Breast epithelium (tissue), 4 donors: Measurements from ENCODE around the gene RFNG. TPM values are rescaled to one million over a fixed set of nuclear protein-coding genes. Genes with fewer than 3 reads are reported as not detected.

Experiments
- DNase-seq, 2 donors: peaks; one replicate each; pipeline ENCODE4 v3.0.0-alpha.2; 2019; ENCODE audit warnings: low spot score in 2 of 2
- H3K27ac ChIP-seq, 2 donors: fragments of 200-600 bp; sonication (generic) in 1 of 2; one replicate each; pipeline ENCODE4 v1.5.1; 2016 to 2019; ENCODE audit warnings: mild to moderate bottlenecking in 1 of 2
- H3K27me3 ChIP-seq, 2 donors: fragments of 200-600 bp; sonication (generic) in 1 of 2; one replicate each; pipeline versions ENCODE4 v1.5.1 to v1.6.0; 2017 to 2019; ENCODE audit warnings: control low read depth in 1 of 2, mild to moderate bottlenecking in 1 of 2
- H3K36me3 ChIP-seq: fragments of 200-600 bp; one replicate; pipeline ENCODE4 v1.5.1; 2019
- H3K4me1 ChIP-seq, 2 donors: fragments of 200-600 bp; sonication (generic); one replicate each; pipeline ENCODE4 v1.5.1; 2016 to 2019; ENCODE audit warnings: control low read depth in 1 of 2
- H3K4me3 ChIP-seq, 3 donors: fragments of 200-600 bp; sonication (generic); 1 replicate in 2 of 3; 2 replicates in 1 of 3; pipeline ENCODE4 v1.5.1; 2016 to 2019; ENCODE audit warnings: mild to moderate bottlenecking in 3 of 3, moderate library complexity in 2 of 3
- H3K9me3 ChIP-seq, 2 donors: fragments of 200-600 bp; sonication (generic) in 1 of 2; one replicate each; pipeline ENCODE4 v1.5.1; 2016 to 2019; ENCODE audit warnings: control low read depth in 1 of 2
- CTCF ChIP-seq, 3 donors: fragments of 450-650 bp; IDR thresholded peaks; one replicate each; pipeline ENCODE4 v1.5.1; 2016 to 2017; ENCODE audit warnings: antibody characterized with exemption in 3 of 3, mild to moderate bottlenecking in 3 of 3, moderate library complexity in 3 of 3
- POLR2A ChIP-seq: fragments of 450-650 bp; IDR thresholded peaks from one replicate; pipeline ENCODE4 v1.6.1; 2016; ENCODE audit warnings: antibody characterized with exemption, mild to moderate bottlenecking, moderate library complexity
- POLR2AphosphoS5 ChIP-seq, 3 donors: sonication (generic); formaldehyde crosslinking; IDR thresholded peaks; one replicate each; pipeline ENCODE4 v1.6.1; 2017; ENCODE audit warnings: antibody characterized with exemption in 3 of 3
- intact Hi-C: fragments of 100-400 bp; cut with DNase I; formaldehyde crosslinking; loops from one replicate; pipeline ENCODE4 v1.15.1; 2023; ENCODE audit warnings: low total_unique reads
- total RNA-seq, 3 donors: library from RNA; depleted of rRNA; stranded (reverse); fragments of >200 nt; gene quantifications; one replicate each; pipeline ENCODE4 v1.1.0, GENCODE V29; 2016

RFNG gene
- total RNA-seq, 3 donors from 2014 or later: 30.5 to 49.4 (median 31.8) TPM

DNA sequence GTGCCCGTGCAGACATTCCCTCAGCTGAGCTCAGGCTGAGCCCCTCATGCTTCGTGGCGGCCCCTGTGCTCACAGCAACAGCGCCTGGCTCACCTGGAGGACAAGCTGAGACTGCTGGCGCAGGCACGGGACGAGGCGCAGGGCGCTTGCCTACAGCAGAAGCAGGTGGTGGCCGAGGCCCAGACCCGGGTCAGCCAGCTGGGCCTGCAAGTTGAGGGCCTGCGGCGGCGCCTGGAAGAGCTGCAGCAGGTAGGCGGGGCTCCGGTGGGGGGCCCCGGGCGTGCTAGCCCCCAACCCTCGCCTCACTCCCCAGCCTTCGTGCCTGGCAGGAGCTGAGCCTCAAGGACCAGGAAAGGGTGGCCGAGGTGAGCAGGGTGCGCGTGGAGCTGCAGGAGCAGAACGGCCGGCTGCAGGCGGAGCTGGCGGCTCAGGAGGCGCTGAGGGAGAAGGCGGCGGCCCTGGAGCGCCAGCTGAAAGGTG, 21.6 kb downstream of the RFNG start:
- H3K9me3 ChIP-seq: no peaks in the 10 kb centered on the region
- no peaks in the 10 kb centered on the region for H3K36me3 ChIP-seq
- intact Hi-C loops: loop anchor here (5.0 to 10.0 kb wide), 2 partner anchors 55 to 122 kb away; no protein-coding TSS in a partner anchor
- peak overlapping the region; percentile 30 to 90 (median 59) for H3K4me3 ChIP-seq
- TF ChIP-seq POLR2A (no peak), CTCF (IDR thresholded peaks at IDR 0.05) (no peak), POLR2AphosphoS5 (IDR thresholded peaks at IDR 0.05) (no peak)
- peaks cover 4 to 5% of the 10 kb centered on the region in 2 donors for H3K4me1 ChIP-seq
- DNase-seq: no peak
- H3K27ac ChIP-seq: no peak overlapping the region
- no peaks in the 10 kb centered on the region for H3K27me3 ChIP-seq

DNA sequence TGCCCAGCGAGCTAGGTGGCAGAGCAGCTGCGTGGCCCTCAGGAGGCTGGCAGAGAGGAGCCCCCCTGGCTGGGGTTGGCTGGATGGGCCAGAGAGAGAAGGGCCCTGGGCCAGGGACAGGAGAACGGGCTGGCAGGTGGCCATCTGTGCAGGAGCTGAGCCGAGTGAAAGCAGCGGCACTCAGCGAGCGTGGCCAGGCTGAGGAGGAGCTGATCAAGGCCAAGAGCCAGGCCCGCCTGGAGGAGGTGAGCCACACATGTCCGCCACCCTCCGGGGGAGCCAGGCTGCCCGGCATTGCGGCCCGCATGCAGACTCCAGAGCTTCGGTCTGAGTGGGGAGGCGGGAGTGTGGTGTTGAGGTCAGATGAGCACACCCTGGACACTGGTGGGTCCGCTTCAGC, 22.2 kb downstream of the RFNG start:
- Histone ChIP-seq H3K9me3 (no peaks in the 10 kb centered on the region), H3K36me3 (no peaks in the 10 kb centered on the region), H3K4me3 (no peak overlapping the region), H3K27ac (no peak overlapping the region), H3K4me1 (peaks cover 5% of the 10 kb centered on the region in 2 donors), H3K27me3 (no peaks in the 10 kb centered on the region)
- DNase-seq: no peak
- TF ChIP-seq POLR2A (no peak), CTCF (IDR thresholded peaks at IDR 0.05) (no peak)
- intact Hi-C loops: no loop called here

GRCh38 chr17:82028966-82029365, 22.6 kb downstream of the RFNG start:
- no peak overlapping the region for H3K27ac ChIP-seq
- intact Hi-C loops: no loop called here
- DNase-seq: no peak
- H3K9me3 ChIP-seq: no peaks in the 10 kb centered on the region
- TF ChIP-seq CTCF (IDR thresholded peaks at IDR 0.05) (no peak), POLR2AphosphoS5 (IDR thresholded peaks at IDR 0.05) (no peak), POLR2A (no peak)
- H3K4me1 ChIP-seq: peaks cover 5 to 9% of the 10 kb centered on the region in 2 donors
- H3K27me3 ChIP-seq: no peaks in the 10 kb centered on the region
- H3K4me3 ChIP-seq: no peak overlapping the region
- no peaks in the 10 kb centered on the region for H3K36me3 ChIP-seq

GRCh38 chr17:82028246-82028645, 23.4 kb downstream of the RFNG start:
- intact Hi-C loops: no loop called here
- no peaks in the 10 kb centered on the region for H3K27me3 ChIP-seq
- no peak overlapping the region for H3K27ac ChIP-seq
- no peaks in the 10 kb centered on the region for H3K36me3 ChIP-seq
- no peak for TF ChIP-seq CTCF (IDR thresholded peaks at IDR 0.05)
- no peak for TF ChIP-seq POLR2AphosphoS5 (IDR thresholded peaks at IDR 0.05)
- no peak for TF ChIP-seq POLR2A
- H3K4me1 ChIP-seq: peaks cover 5 to 11% of the 10 kb centered on the region in 2 donors
- no peaks in the 10 kb centered on the region for H3K9me3 ChIP-seq
- H3K4me3 ChIP-seq: no peak overlapping the region
- DNase-seq: no peak

- intact Hi-C loops: no loop called here
- Histone ChIP-seq H3K27me3 (no peaks in the 10 kb centered on the region), H3K4me1 (peaks cover 11 to 26% of the 10 kb centered on the region in 2 donors), H3K9me3 (no peaks in the 10 kb centered on the region), H3K36me3 (no peaks in the 10 kb centered on the region), H3K4me3 (no peak overlapping the region), H3K27ac (no peak overlapping the region)
- DNase-seq: no peak
- TF ChIP-seq POLR2AphosphoS5 (IDR thresholded peaks at IDR 0.05) (no peak), POLR2A (no peak), CTCF (IDR thresholded peaks at IDR 0.05) (no peak)
Measured at GRCh38 chr17:82025401-82026107, 26.1 kb downstream of the RFNG start.
